Kidney (tissue), 14 donors: ENCODE results near the gene GALNS. TPM values are rescaled to one million over a fixed set of nuclear protein-coding genes. Genes with fewer than 3 reads are reported as not detected.

Experiments used
- DNase-seq, 5 donors: peaks; one replicate each; pipeline ENCODE4 v3.0.0-alpha.2; 2013 to 2020
- FAIRE-seq: peaks from 2 replicates; lab custom pipeline; 2012; peaks lifted over from hg19 to GRCh38; lab: Jason Lieb, UNC
- H3K27ac ChIP-seq, 2 donors: one replicate each; pipeline ENCODE4 v1.7.0; 2013; ENCODE audit warnings: low read depth in 2 of 2, low read length in 2 of 2, inconsistent platforms in 1 of 2
- H3K27me3 ChIP-seq: one replicate; pipeline ENCODE4 v1.7.1; 2013; ENCODE audit warnings: low read length, inconsistent platforms; ENCODE audit not compliant: control insufficient read depth, insufficient read depth
- H3K36me3 ChIP-seq, 3 donors: one replicate each; pipeline versions ENCODE4 v1.7.0 to v1.7.1; 2013; ENCODE audit warnings: low read length in 3 of 3, control low read depth in 1 of 3, inconsistent platforms in 1 of 3; ENCODE audit not compliant: insufficient read depth in 3 of 3, control insufficient read depth in 2 of 3
- H3K4me1 ChIP-seq, 3 donors: one replicate each; pipeline versions ENCODE4 v1.7.0 to v1.7.1; 2013; ENCODE audit warnings: low read length in 3 of 3, inconsistent platforms in 1 of 3, low read depth in 1 of 3; ENCODE audit not compliant: control insufficient read depth in 2 of 3, insufficient read depth in 2 of 3
- H3K4me3 ChIP-seq, 3 donors: one replicate each; pipeline versions ENCODE4 v1.7.0 to v1.8.1; 2013; ENCODE audit warnings: low read length in 3 of 3, control low read depth in 1 of 3, inconsistent platforms in 1 of 3
- H3K9ac ChIP-seq, 3 donors: one replicate each; pipeline versions ENCODE4 v1.7.0 to v1.7.1; 2013; ENCODE audit warnings: low read length in 3 of 3, control low read depth in 1 of 3, inconsistent platforms in 1 of 3
- H3K9me3 ChIP-seq, 3 donors: one replicate each; pipeline versions ENCODE4 v1.7.0 to v1.7.1; 2013; ENCODE audit warnings: low read length in 3 of 3, control low read depth in 1 of 3, inconsistent platforms in 1 of 3; ENCODE audit not compliant: control insufficient read depth in 2 of 3, insufficient read depth in 1 of 3
- intact Hi-C: fragments of 100-400 bp; cut with DNase I; formaldehyde crosslinking; loops from one replicate; pipeline ENCODE4 v1.11.1; 2022
- polyA plus RNA-seq: library from polyadenylated mRNA; stranded (reverse); fragments of 350-450 nt; fragmentation: Illumina TruSeq; extraction: RNeasy Lipid Tissue Mini Kit (QIAGEN cat#74804); gene quantifications from one replicate; pipeline ENCODE4 v1.2.3, GENCODE V29; 2014; ENCODE audit warnings: low read depth, low replicate concordance; ENCODE audit not compliant: insufficient read depth
- total RNA-seq: library from RNA; stranded (reverse); fragmentation: NEBNext Ultra II Directional; extraction: Animal tissue kit (Norgen Biotek cat#: 25700); gene quantifications from one replicate; pipeline ENCODE4 v1.2.1, GENCODE V29; 2021
- TF ChIP-seq, protein P1 (sequence below): IDR thresholded peaks from 3 replicates; pipeline ENCODE4 v1.5.1; 2012; ENCODE audit warnings: mild to moderate bottlenecking, moderate library complexity, borderline replicate concordance; ENCODE audit not compliant: insufficient read depth; ENCODE audit errors: extremely low read depth
- donor health status: control.
- donor health status: control.
- donor health status: control.
- donor health status: control.
- donor health status: control.
- donor health status: DM: yes; HTN: yes; CAD: no.
- donor health status: Normal renal cell carcinoma (clear cell type).

Gene GALNS
- total and polyA plus RNA-seq, 2 donors from 2014 or later: 15.8 to 37.2 TPM

DNA sequence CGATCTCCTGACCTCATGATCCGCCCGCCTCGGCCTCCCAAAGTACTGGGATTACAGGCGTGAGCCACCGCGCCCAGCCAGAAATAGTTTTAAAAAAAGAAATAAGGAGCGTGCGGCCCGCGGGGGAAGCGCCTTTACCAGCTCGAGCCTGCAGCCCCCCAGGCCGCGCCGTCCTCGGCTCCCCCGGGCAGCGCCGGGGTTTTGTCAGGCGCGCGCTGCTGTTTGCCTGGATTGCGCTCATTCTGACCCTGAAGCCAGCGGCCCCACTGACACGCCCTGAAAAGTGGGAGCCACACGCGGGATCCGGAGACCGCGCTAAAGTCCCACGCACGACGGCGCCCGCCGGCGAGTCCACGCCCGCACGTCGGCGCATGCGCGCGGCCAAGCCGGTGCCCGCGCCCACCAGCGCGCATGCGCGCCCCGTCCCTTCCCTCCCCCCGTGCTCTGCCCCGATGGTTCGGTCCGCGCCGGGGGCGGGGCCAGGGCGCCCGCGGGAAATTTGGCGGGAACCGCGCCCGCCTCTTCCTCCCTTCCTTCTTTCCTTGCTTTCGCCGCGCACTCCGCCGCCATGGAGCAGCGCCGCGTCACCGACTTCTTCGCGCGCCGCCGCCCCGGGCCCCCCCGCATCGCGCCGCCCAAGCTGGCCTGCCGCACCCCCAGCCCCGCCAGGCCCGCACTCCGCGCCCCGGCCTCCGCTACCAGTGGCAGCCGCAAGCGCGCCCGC lies 53.3 kb downstream of the GALNS start, which contains the start of gene CDT1:
Gene CDT1, plus strand, starts transcription at position 526 of the 724 bp plus-strand sequence. Its CDS starts 43 bp downstream, at position 569.
- no peak for FAIRE-seq
- intact Hi-C loops: no loop called here
- Histone ChIP-seq H3K4me3 (peak within 1 kb of the TSS; percentile 39 to 63 (median 55)), H3K9ac (peak within 1 kb of the TSS in 1 of 3 donors; percentile 18), H3K4me1 (peaks cover 0 to 3% (median 0%) of the 10 kb centered on the region in 3 donors), H3K36me3 (no peaks in the 10 kb centered on the region), H3K27ac (no peak within 1 kb of the TSS), H3K9me3 (no peaks in the 10 kb centered on the region), H3K27me3 (no peaks in the 10 kb centered on the region)
- TF ChIP-seq, protein P1, sequence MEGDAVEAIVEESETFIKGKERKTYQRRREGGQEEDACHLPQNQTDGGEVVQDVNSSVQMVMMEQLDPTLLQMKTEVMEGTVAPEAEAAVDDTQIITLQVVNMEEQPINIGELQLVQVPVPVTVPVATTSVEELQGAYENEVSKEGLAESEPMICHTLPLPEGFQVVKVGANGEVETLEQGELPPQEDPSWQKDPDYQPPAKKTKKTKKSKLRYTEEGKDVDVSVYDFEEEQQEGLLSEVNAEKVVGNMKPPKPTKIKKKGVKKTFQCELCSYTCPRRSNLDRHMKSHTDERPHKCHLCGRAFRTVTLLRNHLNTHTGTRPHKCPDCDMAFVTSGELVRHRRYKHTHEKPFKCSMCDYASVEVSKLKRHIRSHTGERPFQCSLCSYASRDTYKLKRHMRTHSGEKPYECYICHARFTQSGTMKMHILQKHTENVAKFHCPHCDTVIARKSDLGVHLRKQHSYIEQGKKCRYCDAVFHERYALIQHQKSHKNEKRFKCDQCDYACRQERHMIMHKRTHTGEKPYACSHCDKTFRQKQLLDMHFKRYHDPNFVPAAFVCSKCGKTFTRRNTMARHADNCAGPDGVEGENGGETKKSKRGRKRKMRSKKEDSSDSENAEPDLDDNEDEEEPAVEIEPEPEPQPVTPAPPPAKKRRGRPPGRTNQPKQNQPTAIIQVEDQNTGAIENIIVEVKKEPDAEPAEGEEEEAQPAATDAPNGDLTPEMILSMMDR: no peak
- DNase-seq: peak; percentile 86 to 95 (median 91)

DNA sequence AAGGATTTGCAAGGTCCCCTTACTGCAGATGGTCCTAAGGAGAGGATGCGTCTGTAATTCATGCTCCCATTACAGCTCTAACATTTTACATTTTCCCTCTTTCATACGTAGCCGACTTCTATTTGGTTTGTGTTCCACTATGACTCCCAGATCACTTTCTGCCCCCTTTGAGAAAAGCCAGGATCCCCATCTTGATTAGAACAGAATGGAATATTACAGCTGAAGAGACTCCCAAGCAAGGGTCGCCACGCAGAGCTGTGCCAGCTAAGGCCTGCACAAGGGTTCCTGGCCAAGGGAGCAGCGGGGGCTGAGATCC lies 56.5 kb downstream of the GALNS start:
- TF ChIP-seq, protein P1: no peak
- no peaks in the 10 kb centered on the region for H3K9me3 ChIP-seq
- FAIRE-seq: no peak
- H3K27ac ChIP-seq: no peak overlapping the region
- H3K9ac ChIP-seq: no peak overlapping the region
- no peak for DNase-seq
- no peak overlapping the region for H3K4me3 ChIP-seq
- no peaks in the 10 kb centered on the region for H3K36me3 ChIP-seq
- H3K27me3 ChIP-seq: no peaks in the 10 kb centered on the region
- H3K4me1 ChIP-seq: peaks cover 0 to 3% (median 0%) of the 10 kb centered on the region in 3 donors
- intact Hi-C loops: no loop called here

DNA sequence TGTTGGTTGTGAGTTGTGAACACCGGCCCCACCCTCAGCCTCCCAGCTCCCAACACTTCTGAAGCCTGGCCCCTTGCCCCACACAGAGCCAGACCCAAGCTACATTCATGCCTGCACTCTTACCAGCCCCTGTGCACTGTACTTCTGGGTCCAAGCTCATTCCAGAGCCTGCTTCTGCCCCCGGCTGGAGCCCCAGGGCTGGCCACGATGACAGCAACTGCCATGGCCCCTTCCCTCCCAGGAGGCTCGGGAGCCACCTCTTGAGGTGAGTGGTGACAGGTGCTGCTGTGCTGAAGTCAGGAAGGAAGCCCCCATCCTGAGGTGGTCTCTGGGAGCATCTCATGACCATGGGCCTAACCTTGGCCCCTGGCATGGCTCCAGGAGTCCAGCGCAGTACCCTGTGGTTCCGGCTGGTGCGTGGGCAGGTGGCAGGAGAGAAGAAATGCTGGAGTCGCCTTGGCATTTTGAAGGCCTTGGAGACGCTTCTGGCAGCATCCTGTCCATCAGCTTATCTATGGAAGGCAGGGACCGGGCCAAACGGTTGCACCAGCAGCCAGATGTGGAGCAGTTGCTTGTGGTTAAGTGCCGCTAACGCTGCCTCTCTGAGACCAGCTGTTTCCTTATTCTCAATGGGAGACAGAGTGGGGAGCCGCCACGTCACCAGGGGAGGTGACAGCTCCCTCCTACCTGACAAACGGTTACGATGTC lies 57.0 kb downstream of the GALNS start:
- Histone ChIP-seq H3K4me3 (no peak overlapping the region), H3K4me1 (peaks cover 0 to 3% (median 0%) of the 10 kb centered on the region in 3 donors), H3K27ac (no peak overlapping the region), H3K27me3 (no peaks in the 10 kb centered on the region), H3K9me3 (no peaks in the 10 kb centered on the region), H3K36me3 (no peaks in the 10 kb centered on the region), H3K9ac (no peak overlapping the region)
- DNase-seq: peak in 1 of 5 donors; percentile 52
- TF ChIP-seq, protein P1: no peak
- FAIRE-seq: no peak
- intact Hi-C loops: no loop called here
